PFSK-1 (cell line): ENCODE measurements around the gene USP24.

ENCODE experiments used
- FOXP2 ChIP-seq: optimal IDR thresholded peaks from 2 replicates; pipeline ENCODE3; 2011; ENCODE audit warnings: borderline replicate concordance, control low read depth, inconsistent platforms; ENCODE audit not compliant: insufficient read depth; ENCODE audit errors: extremely low read length, extremely low read depth
- POLR2AphosphoS5 ChIP-seq: IDR thresholded peaks from 2 replicates; pipeline ENCODE4 v1.6.1; 2012; ENCODE audit warnings: low read depth, mild to moderate bottlenecking, control low read depth, low read length, moderate library complexity
- TAF1 ChIP-seq: IDR thresholded peaks from 2 replicates; pipeline ENCODE4 v1.6.1; 2012; ENCODE audit warnings: low read length, control low read depth, borderline replicate concordance; ENCODE audit not compliant: insufficient read depth

DNA sequence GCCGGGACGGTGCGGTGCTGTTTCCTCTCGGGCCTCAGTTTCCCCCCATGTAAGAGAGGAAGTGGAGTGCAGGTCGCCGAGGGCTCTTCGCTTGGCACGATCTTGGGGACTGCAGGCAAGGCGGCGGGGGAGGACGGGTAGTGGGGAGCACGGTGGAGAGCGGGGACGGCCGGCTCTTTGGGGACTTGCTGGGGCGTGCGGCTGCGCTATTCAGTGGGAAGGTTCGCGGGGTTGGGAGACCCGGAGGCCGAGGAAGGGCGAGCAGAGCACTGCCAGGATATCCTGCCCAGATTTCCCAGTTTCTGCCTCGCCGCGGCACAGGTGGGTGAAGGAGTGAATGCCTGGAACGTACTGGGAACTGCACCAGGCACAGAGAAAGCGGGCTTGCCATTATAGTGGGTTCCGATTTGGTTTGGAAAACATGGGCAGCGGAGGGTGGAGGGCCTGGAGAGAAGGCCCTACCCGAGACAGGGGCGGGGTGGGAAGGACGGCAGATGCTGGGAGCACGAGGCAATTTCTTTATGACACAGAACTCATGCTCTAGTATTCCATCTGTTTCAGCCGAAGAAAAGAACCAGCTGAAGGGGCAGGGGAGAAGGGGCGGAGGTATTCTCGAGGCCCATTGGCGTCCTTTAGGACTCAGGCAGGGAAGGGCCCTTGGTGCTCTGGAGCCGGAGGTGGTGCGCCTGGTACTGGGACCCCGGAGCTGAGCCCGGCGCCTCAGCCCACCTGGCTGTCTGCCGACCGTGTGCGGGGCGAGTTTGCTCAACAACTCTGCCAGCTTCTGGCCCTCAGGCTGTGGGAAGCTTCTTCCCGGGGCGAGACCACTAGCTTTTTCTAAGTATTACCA, 174.9 kb downstream of the USP24 start:
- no peak for TF ChIP-seq TAF1
- TF ChIP-seq POLR2AphosphoS5, result no peak
- no peak for TF ChIP-seq FOXP2
